H1 (cell line): ENCODE results near the gene TMEM187. TPM values are rescaled to one million over a fixed set of nuclear protein-coding genes. Genes with fewer than 3 reads are reported as not detected.

Source experiments
- CTCF ChIA-PET: fragments of 300-600 bp; sonication (Branson Sonifier 250); formaldehyde crosslinking; loops from one replicate; lab custom pipeline; 2021; ENCODE audit not compliant: partially characterized antibody; lab: Charles Lee
- POLR2A ChIA-PET: fragments of 300-600 bp; sonication (Branson Sonifier 250); formaldehyde crosslinking; loops from one replicate; lab custom pipeline; 2021; ENCODE audit warnings: inconsistent platforms; ENCODE audit not compliant: partially characterized antibody; lab: Charles Lee
- DNase-seq, 2 experiments: peaks; one replicate each; pipeline versions ENCODE4 v3.0.0 to v3.0.0-alpha.2; 2010 to 2022; ENCODE audit warnings: low spot score in 2 of 2, low read depth in 1 of 2, mixed read lengths in 1 of 2
- FAIRE-seq: peaks from 2 replicates; lab custom pipeline; 2011; peaks lifted over from hg19 to GRCh38; lab: Jason Lieb, UNC
- H2AFZ ChIP-seq: 2 replicates; pipeline ENCODE4 v1.8.1; 2012; ENCODE audit warnings: low read length, inconsistent platforms
- H2AK5ac ChIP-seq: 2 replicates; pipeline ENCODE4 v1.6.1; 2013; ENCODE audit warnings: low read depth, low read length
- H2BK120ac ChIP-seq: replicated peaks from 2 replicates; pipeline ENCODE3; 2013; ENCODE audit warnings: low read depth, low read length, inconsistent platforms
- H2BK12ac ChIP-seq: 2 replicates; pipeline ENCODE4 v1.6.1; 2013; ENCODE audit warnings: low read depth, low read length
- H2BK15ac ChIP-seq: 2 replicates; pipeline ENCODE4 v1.6.1; 2013; ENCODE audit warnings: low read length
- H2BK20ac ChIP-seq: 2 replicates; pipeline ENCODE4 v1.6.1; 2013; ENCODE audit warnings: low read length
- H2BK5ac ChIP-seq: 2 replicates; pipeline ENCODE4 v1.6.1; 2013; ENCODE audit warnings: low read depth, low read length
- H3K14ac ChIP-seq: 2 replicates; pipeline ENCODE4 v1.6.1; 2013; ENCODE audit warnings: inconsistent platforms; ENCODE audit not compliant: insufficient read length
- H3K18ac ChIP-seq: 2 replicates; pipeline ENCODE4 v1.6.1; 2013; ENCODE audit warnings: low read length; ENCODE audit errors: extremely low read depth
- H3K23ac ChIP-seq: 2 replicates; pipeline ENCODE4 v1.6.1; 2013; ENCODE audit warnings: inconsistent platforms; ENCODE audit not compliant: insufficient read length
- H3K23me2 ChIP-seq: 2 replicates; pipeline ENCODE4 v1.6.1; 2013; ENCODE audit warnings: low read depth, low read length
- H3K27ac ChIP-seq: 2 replicates; pipeline ENCODE4 v1.6.1; 2011; ENCODE audit warnings: low read depth, low read length, inconsistent platforms
- H3K27me3 ChIP-seq, 4 experiments: replicated peaks in 1 of 4; 1 replicate in 1 of 4; 2 replicates in 3 of 4; pipeline versions ENCODE4 v1.6.1 to v1.8.1; 2011 to 2013; ENCODE audit warnings: low read length in 3 of 4, mild to moderate bottlenecking in 3 of 4, inconsistent platforms in 2 of 4, mixed read lengths in 2 of 4, moderate library complexity in 1 of 4; ENCODE audit not compliant: control insufficient read depth in 3 of 4, insufficient read depth in 3 of 4; ENCODE audit errors: extremely low read depth in 1 of 4
- H3K36me3 ChIP-seq, 4 experiments: 2 replicates each; pipeline versions ENCODE4 v1.6.1 to v1.8.1; 2011 to 2013; ENCODE audit warnings: mild to moderate bottlenecking in 4 of 4, low read length in 3 of 4, moderate library complexity in 2 of 4, control low read depth in 1 of 4, inconsistent platforms in 1 of 4; ENCODE audit not compliant: insufficient read depth in 4 of 4, control insufficient read depth in 2 of 4
- H3K4ac ChIP-seq: replicated peaks from 2 replicates; pipeline ENCODE3; 2013; ENCODE audit warnings: low read length, low read depth, mixed read lengths, inconsistent platforms; ENCODE audit not compliant: insufficient read length
- H3K4me1 ChIP-seq, 4 experiments: replicated peaks in 1 of 4; 1 replicate in 1 of 4; 2 replicates in 3 of 4; pipeline versions ENCODE4 v1.6.1 to v1.8.1; 2011 to 2013; ENCODE audit warnings: low read length in 3 of 4, inconsistent platforms in 2 of 4, mixed read lengths in 1 of 4; ENCODE audit not compliant: insufficient read depth in 4 of 4, control insufficient read depth in 3 of 4
- H3K4me2 ChIP-seq, 2 experiments: 2 replicates each; pipeline versions ENCODE4 v1.6.1 to v1.8.1; 2011 to 2013; ENCODE audit warnings: low read depth in 2 of 2, low read length in 2 of 2, control low read depth in 1 of 2, inconsistent platforms in 1 of 2, mild to moderate bottlenecking in 1 of 2; ENCODE audit not compliant: insufficient read depth in 1 of 2
- H3K4me3 ChIP-seq, 4 experiments: fragments of 200-600, 300-600 bp in 1 of 4; sonication (generic), shearing (Covaris generic), sonication (Bioruptor Twin) in 1 of 4; 2 replicates each; pipeline versions ENCODE4 v1.5.1 to v1.8.1; 2011 to 2016; ENCODE audit warnings: low read length in 4 of 4, low read depth in 3 of 4, control low read depth in 2 of 4, inconsistent platforms in 2 of 4, mild to moderate bottlenecking in 2 of 4, mixed read lengths in 1 of 4, moderate library complexity in 1 of 4; ENCODE audit not compliant: insufficient read depth in 2 of 4; ENCODE audit errors: extremely low read depth in 1 of 4
- H3K56ac ChIP-seq: replicated peaks from 2 replicates; pipeline ENCODE3; 2013; ENCODE audit warnings: low read depth, mild to moderate bottlenecking, mixed read lengths, low read length, inconsistent platforms; ENCODE audit not compliant: insufficient read length
- H3K79me1 ChIP-seq: 2 replicates; pipeline ENCODE4 v1.6.1; 2013; ENCODE audit warnings: low read depth, low read length, control low read depth
- H3K79me2 ChIP-seq, 2 experiments: 2 replicates each; pipeline versions ENCODE4 v1.6.1 to v1.8.1; 2012 to 2013; ENCODE audit warnings: low read length in 2 of 2, mild to moderate bottlenecking in 2 of 2, inconsistent platforms in 1 of 2; ENCODE audit not compliant: insufficient read depth in 2 of 2, control insufficient read depth in 1 of 2
- H3K9ac ChIP-seq, 4 experiments: replicated peaks in 1 of 4; 1 replicate in 1 of 4; 2 replicates in 3 of 4; pipeline versions ENCODE4 v1.6.1 to v1.8.1; 2011 to 2013; ENCODE audit warnings: low read depth in 3 of 4, low read length in 3 of 4, control low read depth in 2 of 4, mild to moderate bottlenecking in 2 of 4, moderate library complexity in 2 of 4, inconsistent platforms in 1 of 4; ENCODE audit errors: extremely low read depth in 1 of 4
- H3K9me3 ChIP-seq, 2 experiments: 2 replicates each; pipeline versions ENCODE4 v1.6.1 to v1.8.1; 2012 to 2013; ENCODE audit warnings: mild to moderate bottlenecking in 2 of 2, moderate library complexity in 2 of 2, control low read depth in 1 of 2, inconsistent platforms in 1 of 2, low read depth in 1 of 2, low read length in 1 of 2, mixed read lengths in 1 of 2; ENCODE audit not compliant: insufficient read depth in 2 of 2
- H4K20me1 ChIP-seq, 2 experiments: replicated peaks in 1 of 2; 2 replicates each; pipeline versions ENCODE3 to v1.8.1; 2011 to 2013; ENCODE audit warnings: inconsistent platforms in 2 of 2, low read length in 2 of 2, mild to moderate bottlenecking in 1 of 2; ENCODE audit not compliant: insufficient read depth in 2 of 2, control insufficient read depth in 1 of 2
- H4K5ac ChIP-seq: 2 replicates; pipeline ENCODE4 v1.6.1; 2013; ENCODE audit warnings: low read length, low read depth, mixed read lengths, inconsistent platforms; ENCODE audit not compliant: insufficient read length
- H4K8ac ChIP-seq: 2 replicates; pipeline ENCODE4 v1.8.0; 2013; ENCODE audit warnings: mild to moderate bottlenecking, moderate library complexity, low read length, inconsistent platforms; ENCODE audit not compliant: insufficient read depth; ENCODE audit errors: extremely low read depth
- H4K91ac ChIP-seq: replicated peaks from 2 replicates; pipeline ENCODE3; 2013; ENCODE audit warnings: low read length, mixed read lengths, inconsistent platforms; ENCODE audit not compliant: insufficient read length
- ASH2L ChIP-seq: fragments of 200-600, 300-600 bp; sonication (generic); IDR thresholded peaks from one replicate; pipeline ENCODE4 v1.7.1; 2017; ENCODE audit warnings: low read length
- BACH1 ChIP-seq: IDR thresholded peaks from 2 replicates; pipeline ENCODE4 v1.6.1; 2012; ENCODE audit warnings: low read length, improper control_type of control experiment
- CEBPB ChIP-seq: IDR thresholded peaks from 2 replicates; pipeline ENCODE4 v1.6.1; 2012; ENCODE audit warnings: low read depth, low read length
- EGR1 ChIP-seq: IDR thresholded peaks from 2 replicates; pipeline ENCODE4 v1.6.1; 2011; ENCODE audit warnings: low read depth, low read length, borderline replicate concordance
- EP300 ChIP-seq, 2 experiments: IDR thresholded peaks; 1 replicate in 1 of 2; 2 replicates in 1 of 2; pipeline ENCODE4 v1.6.1; 2011 to 2012; ENCODE audit warnings: low read depth in 2 of 2, low read length in 2 of 2, mild to moderate bottlenecking in 2 of 2, borderline replicate concordance in 1 of 2, inconsistent platforms in 1 of 2, moderate library complexity in 1 of 2
- FOSL1 ChIP-seq: IDR thresholded peaks from 2 replicates; pipeline ENCODE4 v1.6.1; 2011; ENCODE audit warnings: mild to moderate bottlenecking, low read depth, low read length, moderate library complexity; ENCODE audit not compliant: insufficient read depth
- JUND ChIP-seq: IDR thresholded peaks from 2 replicates; pipeline ENCODE4 v1.6.1; 2011; ENCODE audit warnings: mild to moderate bottlenecking, improper control_type of control experiment, low read length
- KDM4A ChIP-seq: IDR thresholded peaks from one replicate; pipeline ENCODE4 v1.7.1; 2012; ENCODE audit warnings: low read depth, mild to moderate bottlenecking, moderate library complexity, low read length, inconsistent platforms; ENCODE audit not compliant: severe bottlenecking
- RBBP5 ChIP-seq: IDR thresholded peaks from 2 replicates; pipeline ENCODE4 v1.7.1; 2012; ENCODE audit warnings: low read depth, mild to moderate bottlenecking, inconsistent platforms, low read length, moderate library complexity, borderline replicate concordance
- SIRT6 ChIP-seq: IDR thresholded peaks from one replicate; pipeline ENCODE4 v1.7.1; 2012; ENCODE audit warnings: low read length, inconsistent platforms
- TBP ChIP-seq: IDR thresholded peaks from 2 replicates; pipeline ENCODE4 v1.6.1; 2011; ENCODE audit warnings: low read depth, low read length, improper control_type of control experiment
- WGBS, 2 experiments: shearing (Covaris generic) in 1 of 2; methylation state at CpG; one replicate each; pipeline versions ENCODE4 v1.1.6 to v1.1.7; 2013 to 2015; ENCODE audit warnings: low lambda C conversion rate in 2 of 2, mixed read lengths in 2 of 2, inconsistent platforms in 1 of 2, low coverage in 1 of 2, missing lambda C conversion rate in 1 of 2; ENCODE audit not compliant: insufficient replicate concordance in 2 of 2, insufficient coverage in 1 of 2, insufficient read length in 1 of 2; ENCODE audit errors: extremely low coverage in 1 of 2, missing lambda C conversion rate in 1 of 2; 5-methylcytosine and 5-hydroxymethylcytosine counted together
- polyA plus RNA-seq, 7 experiments: library from polyadenylated mRNA; depleted of rRNA in 3 of 7; stranded (reverse) in 5 of 7; unstranded in 2 of 7; fragments of >200 nt in 5 of 7; fragments of 200-250 nt in 2 of 7; gene quantifications; 1 replicate in 5 of 7; 2 replicates in 1 of 7; 4 replicates in 1 of 7; pipeline versions ENCODE4 v1.2.1 to v1.2.3, GENCODE V29; 2011 to 2013; ENCODE audit warnings: missing spikeins in 2 of 7, mixed read lengths in 2 of 7
- total RNA-seq: library from RNA; stranded (reverse); fragmentation: NEBNext Ultra II Directional; extraction: Animal tissue kit (Norgen Biotek cat#: 25700); gene quantifications from 2 replicates; pipeline ENCODE4 v1.2.1, GENCODE V29; 2021

Gene TMEM187
- total and polyA plus RNA-seq, 2 of the 8 experiments (the other 6 are each of a cell fraction or from before 2014, with no cell fraction given), result 5.0 to 14.5 TPM

- Histone ChIP-seq H2BK120ac (peak overlapping the region; percentile 64), H3K23me2 (peaks cover 15% of the 10 kb centered on the region; the same call in 1 of the 2 replicates), H2AK5ac (peak overlapping the region; percentile 93), H4K5ac (no peak overlapping the region), H3K27me3 (no peaks in the 10 kb centered on the region), H3K9ac (peak overlapping the region in 3 of 4 experiments; percentile 34 to 78 (median 66); a peak in 6 of 7 replicates), H3K79me2 (peaks cover 0 to 3% of the 10 kb centered on the region in 2 experiments; a peak in 1 of 4 replicates), H2BK12ac (peak overlapping the region; percentile 68; the same call in 1 of the 2 replicates), H3K27ac (peak overlapping the region; percentile 79), H3K4ac (peak overlapping the region; percentile 69), H3K56ac (no peak overlapping the region), H4K20me1 (peaks cover 0 to 2% of the 10 kb centered on the region in 2 experiments), H2AFZ (no peak overlapping the region), H2BK20ac (no peak overlapping the region), H2BK15ac (no peak overlapping the region), H3K14ac (no peak overlapping the region), H4K8ac (no peak overlapping the region; the same call in 1 of the 2 replicates), H3K4me1 (peaks cover 3 to 18% (median 12%) of the 10 kb centered on the region in 4 experiments), H3K36me3 (peaks cover 0 to 10% (median 4%) of the 10 kb centered on the region in 4 experiments; a peak in 2 of 8 replicates), H3K79me1 (no peaks in the 10 kb centered on the region; the same call in 1 of the 2 replicates), H3K18ac (peak overlapping the region; percentile 83; the same call in 1 of the 2 replicates), H3K9me3 (no peaks in the 10 kb centered on the region), H4K91ac (peak overlapping the region; percentile 73), H3K4me3 (peak overlapping the region; percentile 55 to 77 (median 62)), H2BK5ac (peak overlapping the region; percentile 66; the same call in 1 of the 2 replicates), H3K4me2 (peak overlapping the region; percentile 88 to 94), H3K23ac (no peak overlapping the region)
- 23% methylated on average over 15 of the region's 31 CpGs; no CpG with 5 or more reads in 1 of the 2 experiments for WGBS, 2 experiments
- POLR2A ChIA-PET, result interaction anchor here (0.7 to 14.9 kb wide), 11 partner anchors 13 to 161 kb away, joined by 3 to 231 read pairs (median 7); partner anchors contain the start of genes HCFC1, L1CAM, NAA10 and RENBP
- DNase-seq, result no peak
- CTCF ChIA-PET, result interaction anchor here (0.6 to 19.6 kb wide), 9 partner anchors 10 to 99 kb away, joined by 3 to 272 read pairs (median 4); partner anchors contain the start of gene RENBP
- no peak for FAIRE-seq
- TF ChIP-seq ASH2L, result no peak
- no peak for TF ChIP-seq EP300 (IDR thresholded peaks at IDR 0.05; ENCODE audit: borderline replicate concordance in 1 of 2, low read depth in 2 of 2, low read length in 2 of 2)
- TF ChIP-seq TBP, result no peak
- no peak for TF ChIP-seq FOSL1
- no peak for TF ChIP-seq SIRT6
- no peak for TF ChIP-seq KDM4A
- no peak for TF ChIP-seq RBBP5
- no peak for TF ChIP-seq CEBPB
- TF ChIP-seq BACH1, result no peak
- no peak for TF ChIP-seq JUND
- no peak for TF ChIP-seq EGR1
These were observed 45.5 kb upstream of the TMEM187 start for GRCh38 chrX:153926858-153927671.
